ENCODE measurements around the gene UNC45A.
A peak's percentile ranks its signal among the peaks of the same experiment; 100 is the strongest.

Gene UNC45A, protein sequence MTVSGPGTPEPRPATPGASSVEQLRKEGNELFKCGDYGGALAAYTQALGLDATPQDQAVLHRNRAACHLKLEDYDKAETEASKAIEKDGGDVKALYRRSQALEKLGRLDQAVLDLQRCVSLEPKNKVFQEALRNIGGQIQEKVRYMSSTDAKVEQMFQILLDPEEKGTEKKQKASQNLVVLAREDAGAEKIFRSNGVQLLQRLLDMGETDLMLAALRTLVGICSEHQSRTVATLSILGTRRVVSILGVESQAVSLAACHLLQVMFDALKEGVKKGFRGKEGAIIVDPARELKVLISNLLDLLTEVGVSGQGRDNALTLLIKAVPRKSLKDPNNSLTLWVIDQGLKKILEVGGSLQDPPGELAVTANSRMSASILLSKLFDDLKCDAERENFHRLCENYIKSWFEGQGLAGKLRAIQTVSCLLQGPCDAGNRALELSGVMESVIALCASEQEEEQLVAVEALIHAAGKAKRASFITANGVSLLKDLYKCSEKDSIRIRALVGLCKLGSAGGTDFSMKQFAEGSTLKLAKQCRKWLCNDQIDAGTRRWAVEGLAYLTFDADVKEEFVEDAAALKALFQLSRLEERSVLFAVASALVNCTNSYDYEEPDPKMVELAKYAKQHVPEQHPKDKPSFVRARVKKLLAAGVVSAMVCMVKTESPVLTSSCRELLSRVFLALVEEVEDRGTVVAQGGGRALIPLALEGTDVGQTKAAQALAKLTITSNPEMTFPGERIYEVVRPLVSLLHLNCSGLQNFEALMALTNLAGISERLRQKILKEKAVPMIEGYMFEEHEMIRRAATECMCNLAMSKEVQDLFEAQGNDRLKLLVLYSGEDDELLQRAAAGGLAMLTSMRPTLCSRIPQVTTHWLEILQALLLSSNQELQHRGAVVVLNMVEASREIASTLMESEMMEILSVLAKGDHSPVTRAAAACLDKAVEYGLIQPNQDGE

DNA sequence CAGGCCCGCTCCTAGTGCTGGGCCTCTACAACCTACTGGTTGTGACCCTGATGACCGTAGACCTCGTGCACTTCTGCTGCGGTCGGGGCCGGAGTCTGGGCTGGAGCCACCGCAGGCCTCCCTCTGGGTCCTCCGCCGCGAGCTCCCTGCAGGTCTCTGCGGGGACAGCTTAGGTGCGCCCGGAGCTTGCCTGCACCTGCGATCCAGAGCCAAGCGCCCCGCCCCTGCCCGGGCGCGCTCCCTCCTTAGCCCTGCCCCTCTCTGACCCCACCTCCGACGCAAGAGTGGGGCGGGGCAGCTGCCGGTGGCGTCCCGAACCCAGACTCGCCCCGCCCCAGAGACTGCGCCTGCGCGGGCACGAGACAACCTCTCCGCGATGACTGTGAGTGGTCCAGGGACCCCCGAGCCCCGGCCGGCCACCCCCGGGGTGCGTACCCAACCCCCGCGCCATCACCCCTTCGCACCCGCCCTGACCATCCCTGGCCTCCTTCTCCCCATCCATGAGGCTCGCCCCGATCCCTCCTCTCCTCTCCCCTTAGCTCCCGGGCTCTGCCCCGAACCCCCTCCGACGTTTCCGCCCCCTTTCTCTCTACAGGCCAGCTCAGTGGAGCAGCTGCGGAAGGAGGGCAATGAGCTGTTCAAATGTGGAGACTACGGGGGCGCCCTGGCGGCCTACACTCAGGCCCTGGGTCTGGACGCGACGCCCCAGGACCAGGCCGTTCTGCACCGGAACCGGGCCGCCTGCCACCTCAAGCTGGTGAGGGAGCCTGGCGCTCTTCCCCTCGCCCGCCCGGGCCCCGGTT lies at the start of gene UNC45A:
UNC45A (plus strand) TSS at position 337 of the 803 bp plus-strand sequence; CDS start at position 377, 40 bp downstream.
- TF ChIP-seq FOXP2 (optimal IDR thresholded peaks at IDR 0.05; ENCODE audit: control extremely low read depth, extremely low read length, insufficient read depth) (peak; percentile 36), POLR2AphosphoS5 (IDR thresholded peaks at IDR 0.05; ENCODE audit: borderline replicate concordance, low read depth, low read length) (peak; percentile 65), EZH2 (IDR thresholded peaks at IDR 0.05) (no peak)
- peaks cover 12% of the 10 kb centered on the region; the same call in 1 of the 2 replicates for H3K36me3 ChIP-seq (ENCODE audit: insufficient read depth, low read length)
- H3K9me3 ChIP-seq (ENCODE audit: low read depth, low read length) = no peaks in the 10 kb centered on the region
- H3K4me3 ChIP-seq = peak within 1 kb of the TSS; percentile 92
- no peak within 1 kb of the TSS for H3K27ac ChIP-seq
- no peak for DNase-seq (ENCODE audit: low read depth, low spot score)
- H3K9ac ChIP-seq (ENCODE audit: insufficient read length) = peak within 1 kb of the TSS; percentile 72

DNA sequence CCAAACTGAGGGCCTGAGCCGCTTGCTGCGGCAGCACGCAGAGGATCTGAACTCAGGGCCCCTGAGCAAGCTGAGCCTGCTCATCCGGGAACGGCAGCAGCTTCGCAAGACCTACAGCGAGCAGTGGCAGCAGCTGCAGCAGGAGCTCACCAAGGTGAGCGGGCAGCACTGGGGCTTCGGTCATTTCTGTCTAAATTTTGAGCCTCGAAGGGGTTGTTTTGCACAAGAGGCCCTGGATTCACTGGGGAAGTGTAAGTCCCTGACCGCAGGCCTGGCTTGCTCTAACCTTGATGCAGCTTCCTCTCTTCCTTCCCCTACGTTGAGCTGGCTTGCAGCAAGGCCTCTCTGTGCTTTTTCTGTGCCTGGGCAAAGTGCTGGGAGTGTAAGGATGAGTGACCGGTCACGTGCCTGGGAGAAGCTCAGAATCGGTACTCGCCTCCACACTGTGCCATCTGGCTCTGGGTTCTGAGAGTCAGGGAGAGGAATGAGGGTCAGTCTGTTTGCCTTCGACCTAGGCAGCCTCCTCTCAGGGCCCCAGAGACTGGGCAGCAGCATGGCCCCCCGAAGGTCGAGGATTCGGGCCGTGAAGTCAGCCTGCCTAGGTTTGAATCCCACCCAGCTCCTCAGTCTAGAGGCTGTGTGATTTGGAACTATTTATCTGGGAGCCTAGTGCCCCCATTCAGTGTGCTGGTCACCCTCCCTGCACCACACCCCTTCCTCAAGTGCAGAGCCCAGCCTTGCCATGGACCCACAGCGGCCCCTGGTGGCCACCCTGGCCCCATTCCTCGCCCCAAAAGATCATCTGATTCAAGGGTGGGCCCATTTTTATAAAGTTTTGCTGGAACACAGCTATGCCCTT lies 49.4 kb upstream of the UNC45A start:
- H3K4me3 ChIP-seq = no peak overlapping the region

GRCh38 chr15:90886291-90886614 lies 48.8 kb upstream of the UNC45A start:
- Histone ChIP-seq H3K36me3 (ENCODE audit: insufficient read depth, low read length) (no peaks in the 10 kb centered on the region; the same call in 1 of the 2 replicates), H3K9me3 (ENCODE audit: low read depth, low read length) (no peaks in the 10 kb centered on the region), H3K27ac (no peak overlapping the region), H3K9ac (ENCODE audit: insufficient read length) (no peak overlapping the region), H3K4me3 (no peak overlapping the region)
- DNase-seq (ENCODE audit: low read depth, low spot score) = no peak
- TF ChIP-seq FOXP2 (optimal IDR thresholded peaks at IDR 0.05; ENCODE audit: control extremely low read depth, extremely low read length, insufficient read depth) = no peak
- TF ChIP-seq EZH2 (IDR thresholded peaks at IDR 0.05) = no peak
- TF ChIP-seq POLR2AphosphoS5 (IDR thresholded peaks at IDR 0.05; ENCODE audit: borderline replicate concordance, low read depth, low read length) = no peak

More for the DNA sequence above, 49.4 kb upstream of the UNC45A start:
- no peaks in the 10 kb centered on the region; the same call in 1 of the 2 replicates for H3K36me3 ChIP-seq (ENCODE audit: insufficient read depth, low read length)
- no peak for DNase-seq (ENCODE audit: low read depth, low spot score)
- no peak for TF ChIP-seq POLR2AphosphoS5 (IDR thresholded peaks at IDR 0.05; ENCODE audit: borderline replicate concordance, low read depth, low read length)
- TF ChIP-seq FOXP2 (optimal IDR thresholded peaks at IDR 0.05; ENCODE audit: control extremely low read depth, extremely low read length, insufficient read depth) = no peak
- no peak for TF ChIP-seq EZH2 (IDR thresholded peaks at IDR 0.05)
- H3K27ac ChIP-seq = no peak overlapping the region
- no peak overlapping the region for H3K9ac ChIP-seq (ENCODE audit: insufficient read length)
- H3K9me3 ChIP-seq (ENCODE audit: low read depth, low read length) = no peaks in the 10 kb centered on the region

GRCh38 chr15:90887037-90887481 lies 48.0 kb upstream of the UNC45A start:
- H3K27ac ChIP-seq = no peak overlapping the region
- DNase-seq (ENCODE audit: low read depth, low spot score) = no peak
- H3K4me3 ChIP-seq = no peak overlapping the region
- H3K36me3 ChIP-seq (ENCODE audit: insufficient read depth, low read length) = no peaks in the 10 kb centered on the region
- H3K9ac ChIP-seq (ENCODE audit: insufficient read length) = no peak overlapping the region
- TF ChIP-seq FOXP2 (optimal IDR thresholded peaks at IDR 0.05; ENCODE audit: control extremely low read depth, extremely low read length, insufficient read depth) (no peak), EZH2 (IDR thresholded peaks at IDR 0.05) (no peak), POLR2AphosphoS5 (IDR thresholded peaks at IDR 0.05; ENCODE audit: borderline replicate concordance, low read depth, low read length) (no peak)
- no peaks in the 10 kb centered on the region for H3K9me3 ChIP-seq (ENCODE audit: low read depth, low read length)

DNA sequence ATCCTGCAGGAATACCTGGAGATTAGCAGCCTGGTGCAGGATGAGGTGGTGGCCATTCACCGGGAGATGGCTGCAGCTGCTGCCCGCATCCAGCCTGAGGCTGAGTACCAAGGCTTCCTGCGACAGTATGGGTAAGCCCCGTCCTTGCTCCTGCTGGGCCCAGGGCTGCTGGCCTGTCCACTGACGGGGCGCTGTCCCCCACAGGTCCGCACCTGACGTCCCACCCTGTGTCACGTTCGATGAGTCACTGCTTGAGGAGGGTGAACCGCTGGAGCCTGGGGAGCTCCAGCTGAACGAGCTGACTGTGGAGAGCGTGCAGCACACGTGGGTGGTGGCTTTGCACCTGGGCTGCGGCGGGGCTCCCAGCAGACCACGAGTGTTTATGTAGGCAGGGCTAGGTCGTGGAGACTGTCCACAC lies 45.8 kb upstream of the UNC45A start:
- no peaks in the 10 kb centered on the region for H3K36me3 ChIP-seq (ENCODE audit: insufficient read depth, low read length)

GRCh38 chr15:90889736-90890456 lies 45.2 kb upstream of the UNC45A start:
- H3K4me3 ChIP-seq = no peak overlapping the region
- no peaks in the 10 kb centered on the region for H3K36me3 ChIP-seq (ENCODE audit: insufficient read depth, low read length)
- H3K27ac ChIP-seq = no peak overlapping the region
- H3K9me3 ChIP-seq (ENCODE audit: low read depth, low read length) = no peaks in the 10 kb centered on the region
- TF ChIP-seq POLR2AphosphoS5 (IDR thresholded peaks at IDR 0.05; ENCODE audit: borderline replicate concordance, low read depth, low read length) (no peak), EZH2 (IDR thresholded peaks at IDR 0.05) (no peak), FOXP2 (optimal IDR thresholded peaks at IDR 0.05; ENCODE audit: control extremely low read depth, extremely low read length, insufficient read depth) (no peak)
- no peak for DNase-seq (ENCODE audit: low read depth, low spot score)
- H3K9ac ChIP-seq (ENCODE audit: insufficient read length) = no peak overlapping the region

More for the DNA sequence above, 45.8 kb upstream of the UNC45A start:
- H3K27ac ChIP-seq = no peak overlapping the region
- no peak overlapping the region for H3K9ac ChIP-seq (ENCODE audit: insufficient read length)
- no peak for DNase-seq (ENCODE audit: low read depth, low spot score)
- no peaks in the 10 kb centered on the region for H3K9me3 ChIP-seq (ENCODE audit: low read depth, low read length)
- TF ChIP-seq POLR2AphosphoS5 (IDR thresholded peaks at IDR 0.05; ENCODE audit: borderline replicate concordance, low read depth, low read length) (no peak), FOXP2 (optimal IDR thresholded peaks at IDR 0.05; ENCODE audit: control extremely low read depth, extremely low read length, insufficient read depth) (no peak), EZH2 (IDR thresholded peaks at IDR 0.05) (no peak)
- no peak overlapping the region for H3K4me3 ChIP-seq

All from SK-N-MC (cell line).